GM18520 (cell line): Measurements from ENCODE around the gene SDK1.
"Not testable (repeated sequence)": the region's sequence is repeated elsewhere in the genome, so short reads cannot be mapped to it uniquely, and the experiment has no call there.

Source experiments
- ATAC-seq: cut with Tn5 transposase; IDR thresholded peaks from one replicate; pipeline ENCODE4 v1.9.1; 2021; ENCODE audit not compliant: unreplicated experiment

The SDK1 gene

GRCh38 chr7:3643091-3643490 is 342.0 kb downstream of the SDK1 start:
- no peak for ATAC-seq

- ATAC-seq, result no peak
These were observed 347.2 kb downstream of the SDK1 start for GRCh38 chr7:3648276-3648675.

- no peak for ATAC-seq
These were observed 348.2 kb downstream of the SDK1 start for GRCh38 chr7:3649250-3649649.

GRCh38 chr7:3649678-3650440 is 348.8 kb downstream of the SDK1 start:
- no peak for ATAC-seq

GRCh38 chr7:3650844-3651243 is 349.8 kb downstream of the SDK1 start:
- ATAC-seq, result no peak

GRCh38 chr7:3655635-3656034 is 354.6 kb downstream of the SDK1 start:
- no peak for ATAC-seq

- no peak for ATAC-seq
These were observed 356.2 kb downstream of the SDK1 start for GRCh38 chr7:3657206-3657605.

- ATAC-seq, result no peak
These were observed 367.7 kb downstream of the SDK1 start for GRCh38 chr7:3668743-3669142.

- ATAC-seq, result no peak
These were observed 369.8 kb downstream of the SDK1 start for GRCh38 chr7:3670898-3671297.

- ATAC-seq, result no peak
These were observed 372.5 kb downstream of the SDK1 start for GRCh38 chr7:3673524-3673923.

- ATAC-seq, result no peak
These were observed 377.3 kb downstream of the SDK1 start for GRCh38 chr7:3678314-3678810.

- no peak for ATAC-seq
These were observed 381.1 kb downstream of the SDK1 start for GRCh38 chr7:3682028-3682710.

GRCh38 chr7:3683546-3684539 is 382.8 kb downstream of the SDK1 start:
- ATAC-seq, result no peak

- no peak for ATAC-seq
These were observed 387.0 kb downstream of the SDK1 start for GRCh38 chr7:3688071-3688470.

GRCh38 chr7:3688842-3689241 is 387.8 kb downstream of the SDK1 start:
- ATAC-seq, result no peak

- ATAC-seq, result no peak
These were observed 390.6 kb downstream of the SDK1 start for GRCh38 chr7:3691478-3692158.

- no peak for ATAC-seq
These were observed 394.6 kb downstream of the SDK1 start for GRCh38 chr7:3695602-3696001.

- ATAC-seq, result no peak
These were observed 395.1 kb downstream of the SDK1 start for GRCh38 chr7:3696113-3696512.

GRCh38 chr7:3697472-3697871 is 396.4 kb downstream of the SDK1 start:
- ATAC-seq, result no peak

- ATAC-seq, result no peak
These were observed 404.2 kb downstream of the SDK1 start for GRCh38 chr7:3705258-3705657.

GRCh38 chr7:3706091-3706490 is 405.0 kb downstream of the SDK1 start:
- ATAC-seq, result not testable (repeated sequence)
